Neural crest cell (in vitro differentiated cells): ENCODE results near the gene SPOCK1. TPM values are rescaled to one million over a fixed set of nuclear protein-coding genes. Genes with fewer than 3 reads are reported as not detected.

Experiments used
- DNase-seq: peaks from one replicate; pipeline ENCODE4 v3.0.0; 2021; ENCODE audit warnings: low read depth, mixed read lengths, low spot score
- H3K27ac Mint-ChIP-seq: one replicate; pipeline ENCODE4 v1.8.0; 2021; ENCODE audit warnings: mild to moderate bottlenecking, mixed read lengths; ENCODE audit not compliant: unreplicated experiment
- H3K27me3 Mint-ChIP-seq: 2 replicates; pipeline ENCODE4 v1.8.0; 2021; ENCODE audit warnings: low read depth, mild to moderate bottlenecking, mixed read lengths
- H3K36me3 Mint-ChIP-seq: 2 replicates; pipeline ENCODE4 v1.8.0; 2021; ENCODE audit warnings: low read depth, mild to moderate bottlenecking, mixed read lengths
- H3K4me1 Mint-ChIP-seq: 2 replicates; pipeline ENCODE4 v1.8.0; 2021; ENCODE audit warnings: mixed read lengths
- H3K4me3 Mint-ChIP-seq: one replicate; pipeline ENCODE4 v1.8.0; 2021; ENCODE audit warnings: mild to moderate bottlenecking, mixed read lengths
- H3K9me3 Mint-ChIP-seq: 2 replicates; pipeline ENCODE4 v1.8.0; 2021; ENCODE audit warnings: mixed read lengths
- total RNA-seq: library from RNA; stranded (reverse); gene quantifications from 2 replicates; pipeline ENCODE4 v1.2.1, GENCODE V29; 2021
- TF ChIP-seq, protein P1 (sequence below): fragments of 200-600 bp; sonication (generic); conservative IDR thresholded peaks from 2 replicates; pipeline ENCODE4 v1.5.0; 2021; ENCODE audit warnings: antibody characterized with exemption, mild to moderate bottlenecking

Gene SPOCK1
- total RNA-seq, 1 donor from 2014 or later: 89.7 TPM

DNA sequence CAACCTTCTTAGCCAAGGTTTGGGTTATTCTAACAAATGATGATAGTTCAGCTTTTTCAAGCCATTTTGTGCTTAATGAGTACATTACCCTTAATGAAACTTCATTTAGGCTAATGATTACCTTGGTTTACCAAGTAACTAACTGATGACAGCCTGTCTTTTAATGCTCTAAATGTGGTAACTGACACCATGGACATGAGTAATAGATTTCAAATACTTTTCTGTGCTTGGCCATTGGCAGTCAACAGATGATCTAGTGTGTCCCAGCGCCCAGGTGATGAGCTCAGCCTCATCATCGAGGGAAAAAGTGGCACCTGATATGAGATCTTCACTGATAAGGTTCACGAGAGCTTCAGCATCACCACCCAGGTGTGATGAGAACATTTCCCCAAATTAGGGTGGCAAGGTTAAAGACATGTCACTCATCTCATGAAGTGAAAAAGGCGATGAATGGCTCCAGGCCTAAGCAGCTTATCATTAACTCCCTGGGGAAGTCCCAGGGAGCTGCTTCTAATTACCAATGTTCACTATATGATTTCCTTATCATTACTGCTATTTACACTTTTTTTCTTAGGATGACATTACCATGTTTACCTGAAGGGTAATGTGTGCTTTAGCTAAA lies 296.0 kb downstream of the SPOCK1 start:
- Mint-ChIP-seq H3K27me3 (peaks cover 89% of the 10 kb centered on the region), H3K27ac (no peak overlapping the region), H3K4me3 (no peak overlapping the region), H3K36me3 (peaks cover 5% of the 10 kb centered on the region), H3K4me1 (peaks cover 34% of the 10 kb centered on the region), H3K9me3 (no peaks in the 10 kb centered on the region)
- DNase-seq: no peak
- TF ChIP-seq, protein P1, sequence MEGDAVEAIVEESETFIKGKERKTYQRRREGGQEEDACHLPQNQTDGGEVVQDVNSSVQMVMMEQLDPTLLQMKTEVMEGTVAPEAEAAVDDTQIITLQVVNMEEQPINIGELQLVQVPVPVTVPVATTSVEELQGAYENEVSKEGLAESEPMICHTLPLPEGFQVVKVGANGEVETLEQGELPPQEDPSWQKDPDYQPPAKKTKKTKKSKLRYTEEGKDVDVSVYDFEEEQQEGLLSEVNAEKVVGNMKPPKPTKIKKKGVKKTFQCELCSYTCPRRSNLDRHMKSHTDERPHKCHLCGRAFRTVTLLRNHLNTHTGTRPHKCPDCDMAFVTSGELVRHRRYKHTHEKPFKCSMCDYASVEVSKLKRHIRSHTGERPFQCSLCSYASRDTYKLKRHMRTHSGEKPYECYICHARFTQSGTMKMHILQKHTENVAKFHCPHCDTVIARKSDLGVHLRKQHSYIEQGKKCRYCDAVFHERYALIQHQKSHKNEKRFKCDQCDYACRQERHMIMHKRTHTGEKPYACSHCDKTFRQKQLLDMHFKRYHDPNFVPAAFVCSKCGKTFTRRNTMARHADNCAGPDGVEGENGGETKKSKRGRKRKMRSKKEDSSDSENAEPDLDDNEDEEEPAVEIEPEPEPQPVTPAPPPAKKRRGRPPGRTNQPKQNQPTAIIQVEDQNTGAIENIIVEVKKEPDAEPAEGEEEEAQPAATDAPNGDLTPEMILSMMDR: no peak

DNA sequence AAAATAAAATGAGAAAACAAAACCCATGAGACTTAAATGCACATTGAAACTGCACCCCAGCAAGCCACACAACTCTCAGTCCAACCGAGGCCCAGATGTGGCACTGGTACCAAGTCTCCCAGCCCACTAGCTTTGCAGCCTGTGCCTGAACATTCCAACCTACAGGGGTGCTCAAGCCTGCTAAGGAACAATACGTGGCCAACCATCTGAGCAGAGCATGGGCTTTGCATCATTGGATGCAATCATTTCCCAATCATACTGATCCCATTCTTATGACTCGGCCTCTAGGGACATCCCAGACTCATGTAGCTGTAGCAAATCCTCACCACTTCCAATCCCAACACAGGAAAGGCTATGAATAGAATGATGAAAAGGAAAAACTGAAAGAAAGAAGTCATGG lies 297.2 kb downstream of the SPOCK1 start:
- Mint-ChIP-seq H3K36me3 (peaks cover 5% of the 10 kb centered on the region), H3K4me1 (peaks cover 34% of the 10 kb centered on the region), H3K9me3 (no peaks in the 10 kb centered on the region), H3K4me3 (no peak overlapping the region), H3K27me3 (peaks cover 87% of the 10 kb centered on the region), H3K27ac (no peak overlapping the region)
- TF ChIP-seq, protein P1: no peak
- DNase-seq: no peak

DNA sequence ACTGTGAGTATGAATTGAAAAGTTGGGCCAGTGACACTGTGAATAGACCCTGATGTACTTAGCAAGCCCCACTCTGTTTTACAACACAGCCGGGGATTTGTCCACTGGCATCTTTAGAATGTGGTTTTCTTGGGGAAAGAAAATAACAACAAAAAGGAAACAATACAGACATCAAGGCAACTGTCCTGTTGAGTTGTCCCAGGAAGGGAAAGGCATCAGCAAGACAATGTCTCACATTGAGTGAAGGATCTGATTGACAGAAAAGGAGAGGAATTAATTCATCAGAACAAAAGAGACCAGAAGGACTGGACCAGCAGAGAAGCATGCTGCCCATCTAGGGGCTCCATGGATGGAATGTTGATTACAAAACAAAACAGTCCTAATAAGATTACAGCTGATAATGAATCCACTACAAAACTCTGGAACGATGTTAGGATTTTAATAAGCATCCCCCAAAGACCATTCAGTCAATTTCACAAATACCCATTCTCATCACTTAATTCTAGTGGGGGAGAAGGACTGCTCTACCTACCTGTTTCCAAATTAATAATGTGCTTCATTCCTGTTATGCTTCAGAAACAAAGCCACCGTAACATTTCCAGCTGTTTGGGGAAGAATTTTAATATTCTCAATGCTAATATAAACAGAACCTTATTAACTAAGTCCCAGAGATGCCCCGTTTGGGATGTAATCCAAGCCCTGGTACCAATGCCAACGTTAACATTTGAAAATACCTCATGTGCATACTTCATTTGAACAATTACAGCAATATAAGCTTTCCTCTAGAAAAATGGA lies 298.0 kb downstream of the SPOCK1 start:
- Mint-ChIP-seq H3K27me3 (peaks cover 87% of the 10 kb centered on the region), H3K4me3 (no peak overlapping the region), H3K4me1 (peaks cover 34% of the 10 kb centered on the region), H3K9me3 (no peaks in the 10 kb centered on the region), H3K36me3 (peaks cover 5% of the 10 kb centered on the region), H3K27ac (no peak overlapping the region)
- TF ChIP-seq, protein P1: no peak
- no peak for DNase-seq

DNA sequence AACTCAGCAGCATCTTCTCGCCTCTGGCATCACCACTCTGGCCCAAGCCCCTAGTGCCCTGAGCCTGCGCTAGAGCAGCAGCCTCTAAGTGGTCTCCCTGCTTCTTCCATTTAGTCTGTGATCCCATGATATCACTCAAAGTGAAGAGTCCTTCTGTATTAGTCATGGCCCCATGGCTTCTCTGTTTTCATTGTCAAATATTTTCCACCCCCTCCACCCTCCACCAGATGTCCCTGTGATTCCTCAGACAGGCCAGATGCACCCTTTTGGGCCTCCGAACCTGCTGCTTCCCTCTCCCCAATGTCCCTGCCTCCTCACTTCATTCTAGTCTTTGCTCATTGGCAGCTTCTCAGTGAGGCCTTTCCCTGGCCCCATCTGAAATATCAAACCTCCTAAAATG lies 299.2 kb downstream of the SPOCK1 start:
- H3K4me1 Mint-ChIP-seq: peaks cover 25% of the 10 kb centered on the region
- TF ChIP-seq, protein P1: no peak
- H3K4me3 Mint-ChIP-seq: no peak overlapping the region
- DNase-seq: no peak
- H3K27me3 Mint-ChIP-seq: peaks cover 87% of the 10 kb centered on the region
- no peak overlapping the region for H3K27ac Mint-ChIP-seq
- no peaks in the 10 kb centered on the region for H3K9me3 Mint-ChIP-seq
- peaks cover 5% of the 10 kb centered on the region for H3K36me3 Mint-ChIP-seq

DNA sequence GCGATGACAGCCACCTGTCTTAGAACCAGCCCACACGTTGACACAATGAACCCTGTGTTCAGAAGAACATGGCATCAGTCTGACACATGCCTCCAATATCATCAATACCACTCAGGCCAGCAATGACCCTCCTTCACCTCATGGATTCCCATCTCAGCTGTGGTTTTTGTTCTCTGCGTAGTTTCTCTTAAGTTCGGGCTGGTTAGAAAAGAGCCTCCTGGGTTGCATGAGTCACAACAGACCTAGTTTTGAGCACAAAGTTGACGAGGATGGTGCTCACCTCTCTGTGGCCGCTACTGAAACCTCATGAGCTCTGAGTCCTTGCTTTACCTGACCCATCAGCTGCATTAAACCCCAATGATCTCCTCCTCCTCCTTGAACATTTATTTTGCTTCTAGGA lies 299.9 kb downstream of the SPOCK1 start:
- peaks cover 87% of the 10 kb centered on the region for H3K27me3 Mint-ChIP-seq
- TF ChIP-seq, protein P1: no peak
- H3K4me1 Mint-ChIP-seq: peaks cover 21% of the 10 kb centered on the region
- H3K4me3 Mint-ChIP-seq: no peak overlapping the region
- DNase-seq: no peak
- H3K36me3 Mint-ChIP-seq: no peaks in the 10 kb centered on the region
- no peaks in the 10 kb centered on the region for H3K9me3 Mint-ChIP-seq
- H3K27ac Mint-ChIP-seq: no peak overlapping the region
